Keratinocyte (primary cell): ENCODE results near the gene CASP3. TPM values are rescaled to one million over a fixed set of nuclear protein-coding genes. Genes with fewer than 3 reads are reported as not detected.
"Not testable (repeated sequence)": the region's sequence is repeated elsewhere in the genome, so short reads cannot be mapped to it uniquely, and the experiment has no call there.

Experiments
- DNase-seq: peaks from one replicate; pipeline ENCODE4 v3.0.0-alpha.2; 2011; ENCODE audit warnings: low read depth, missing footprints, low spot score
- FAIRE-seq: peaks from 2 replicates; lab custom pipeline; 2011; peaks lifted over from hg19 to GRCh38; lab: Jason Lieb, UNC
- H2AFZ ChIP-seq: 2 replicates; pipeline ENCODE4 v1.6.0; 2012; ENCODE audit warnings: low read length, control low read depth, inconsistent platforms; ENCODE audit not compliant: control insufficient read depth
- H3K27ac ChIP-seq: 2 replicates; pipeline ENCODE4 v1.5.1; 2011; ENCODE audit warnings: low read length; ENCODE audit not compliant: control insufficient read depth, insufficient read depth
- H3K27me3 ChIP-seq: 3 replicates; pipeline ENCODE4 v1.6.0; 2011; ENCODE audit warnings: low read length; ENCODE audit not compliant: control insufficient read depth, insufficient read depth; ENCODE audit errors: extremely low read depth
- H3K36me3 ChIP-seq, 2 experiments: 2 replicates in 1 of 2; 3 replicates in 1 of 2; pipeline ENCODE4 v1.5.1; 2011; ENCODE audit warnings: low read length in 2 of 2, mild to moderate bottlenecking in 1 of 2; ENCODE audit not compliant: control insufficient read depth in 2 of 2, insufficient read depth in 2 of 2; ENCODE audit errors: extremely low read depth in 1 of 2
- H3K4me1 ChIP-seq: 3 replicates; pipeline ENCODE4 v1.5.1; 2011; ENCODE audit warnings: low read length; ENCODE audit not compliant: control insufficient read depth, insufficient read depth; ENCODE audit errors: extremely low read depth
- H3K4me2 ChIP-seq: 3 replicates; pipeline ENCODE4 v1.6.0; 2011; ENCODE audit warnings: low read depth, low read length; ENCODE audit not compliant: control insufficient read depth, insufficient read depth; ENCODE audit errors: extremely low read depth
- H3K4me3 ChIP-seq, 3 experiments: fragments of 200-600 bp in 1 of 3; sonication (generic) in 1 of 3; 2 replicates in 2 of 3; 3 replicates in 1 of 3; pipeline ENCODE4 v1.5.1; 2011 to 2016; ENCODE audit warnings: low read length in 3 of 3, mild to moderate bottlenecking in 3 of 3, control low read depth in 2 of 3, inconsistent platforms in 1 of 3, low read depth in 1 of 3, mixed read lengths in 1 of 3, mixed run types in 1 of 3, moderate library complexity in 1 of 3; ENCODE audit not compliant: control insufficient read depth in 2 of 3, insufficient read depth in 2 of 3; ENCODE audit errors: extremely low read depth in 1 of 3
- H3K79me2 ChIP-seq: 2 replicates; pipeline ENCODE4 v1.6.0; 2012; ENCODE audit warnings: low read length; ENCODE audit not compliant: control insufficient read depth, insufficient read depth
- H3K9ac ChIP-seq: 3 replicates; pipeline ENCODE4 v1.6.0; 2011; ENCODE audit warnings: low read length; ENCODE audit not compliant: control insufficient read depth, insufficient read depth; ENCODE audit errors: extremely low read depth
- H3K9me1 ChIP-seq: 3 replicates; pipeline ENCODE4 v1.6.0; 2011; ENCODE audit warnings: low read length; ENCODE audit not compliant: control insufficient read depth, insufficient read depth; ENCODE audit errors: extremely low read depth
- H3K9me3 ChIP-seq: 2 replicates; pipeline ENCODE4 v1.5.1; 2012; ENCODE audit warnings: low read depth, low read length; ENCODE audit not compliant: control insufficient read depth
- H4K20me1 ChIP-seq: 3 replicates; pipeline ENCODE4 v1.6.0; 2011; ENCODE audit warnings: low read length; ENCODE audit not compliant: control insufficient read depth, insufficient read depth; ENCODE audit errors: extremely low read depth
- EZH2 ChIP-seq: IDR thresholded peaks from one replicate; pipeline ENCODE4 v1.6.1; 2012; ENCODE audit warnings: inconsistent platforms, mild to moderate bottlenecking, low read length, moderate library complexity
- dilution Hi-C: fragments of 300-500 bp; cut with MboI; formaldehyde crosslinking; loops from one replicate; pipeline ENCODE4 v1.7.0; 2020; ENCODE audit warnings: low sequenced_read_pairs; ENCODE audit not compliant: extremely low pct_ligation_motif_present
- polyA plus RNA-seq, 5 experiments: library from polyadenylated mRNA; depleted of rRNA in 3 of 5; stranded (reverse) in 3 of 5; stranded (forward) in 1 of 5; unstranded in 1 of 5; fragments of >200 nt; gene quantifications; 1 replicate in 1 of 5; 2 replicates in 3 of 5; 3 replicates in 1 of 5; pipeline versions ENCODE4 v1.2.1 to v1.2.3, GENCODE V29; 2011 to 2012; ENCODE audit warnings: missing spikeins in 2 of 5, low read depth in 1 of 5, low replicate concordance in 1 of 5
- TF ChIP-seq, protein P1 (sequence below), 3 experiments: IDR thresholded peaks in 1 of 3; conservative IDR thresholded peaks in 1 of 3; optimal IDR thresholded peaks in 1 of 3; 2 replicates in 2 of 3; 3 replicates in 1 of 3; pipeline versions ENCODE3 to v1.5.1; 2011; ENCODE audit warnings: low read length in 3 of 3, mild to moderate bottlenecking in 3 of 3, moderate library complexity in 2 of 3, control low read depth in 1 of 3, inconsistent platforms in 1 of 3; ENCODE audit not compliant: insufficient read depth in 2 of 3; ENCODE audit errors: extremely low read depth in 1 of 3

Gene CASP3
- polyA plus RNA-seq, 1 donor (not counting 4 experiments of a cell fraction or from before 2014, with no cell fraction given): 51.1 TPM

DNA sequence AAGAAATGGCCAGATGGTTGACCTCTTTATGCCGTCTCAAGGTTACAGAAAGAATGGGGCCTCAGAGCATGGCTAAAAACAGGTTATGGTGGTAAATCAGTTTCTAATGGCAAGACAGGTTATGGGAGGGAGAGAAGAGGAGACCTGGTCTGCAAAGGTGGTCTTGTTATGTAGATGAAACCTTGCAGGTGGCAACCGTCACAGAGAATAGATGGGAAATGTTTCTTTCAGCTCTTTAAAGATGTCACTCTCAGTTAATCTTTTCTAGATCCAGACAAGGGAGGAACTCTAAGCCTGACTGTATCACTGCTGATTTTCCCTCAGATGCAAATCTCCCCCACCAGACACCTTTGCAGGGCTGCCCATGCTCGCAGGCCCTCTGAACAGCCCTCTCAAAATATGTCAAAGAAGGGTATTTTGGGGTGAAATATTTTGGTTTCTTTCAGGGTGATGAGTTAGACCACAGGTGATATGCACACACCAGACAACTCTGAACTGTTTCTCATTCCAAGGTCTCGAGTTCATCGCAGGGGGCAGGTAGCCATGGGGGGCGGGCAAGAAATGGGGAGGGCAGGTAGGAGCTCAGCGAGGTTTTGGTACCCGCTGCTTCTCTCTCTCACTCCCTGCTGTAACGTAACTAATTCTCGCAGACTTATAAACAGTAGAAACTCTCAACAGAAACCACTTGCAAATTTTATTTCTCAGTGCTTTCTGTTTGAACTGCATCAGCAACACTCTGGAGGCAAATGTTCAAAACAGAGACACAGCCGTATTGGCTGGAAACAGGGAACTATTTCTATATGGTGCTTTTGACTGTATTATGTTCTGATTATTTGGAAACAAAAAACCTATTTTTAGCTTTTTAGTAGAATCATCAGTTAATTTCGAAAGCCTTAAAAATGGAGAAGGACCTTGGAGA lies 32.4 kb downstream of the CASP3 start:
- FAIRE-seq: no peak
- Histone ChIP-seq H4K20me1 (no peaks in the 10 kb centered on the region), H3K27me3 (no peaks in the 10 kb centered on the region), H3K4me3 (no peak overlapping the region), H3K4me2 (no peak overlapping the region), H3K36me3 (no peaks in the 10 kb centered on the region), H3K9me3 (no peaks in the 10 kb centered on the region), H3K27ac (no peak overlapping the region), H3K79me2 (no peaks in the 10 kb centered on the region), H3K4me1 (no peaks in the 10 kb centered on the region), H3K9ac (no peak overlapping the region), H2AFZ (no peak overlapping the region), H3K9me1 (no peaks in the 10 kb centered on the region)
- dilution Hi-C loops: no loop called here
- no peak for TF ChIP-seq EZH2
- TF ChIP-seq, protein P1, sequence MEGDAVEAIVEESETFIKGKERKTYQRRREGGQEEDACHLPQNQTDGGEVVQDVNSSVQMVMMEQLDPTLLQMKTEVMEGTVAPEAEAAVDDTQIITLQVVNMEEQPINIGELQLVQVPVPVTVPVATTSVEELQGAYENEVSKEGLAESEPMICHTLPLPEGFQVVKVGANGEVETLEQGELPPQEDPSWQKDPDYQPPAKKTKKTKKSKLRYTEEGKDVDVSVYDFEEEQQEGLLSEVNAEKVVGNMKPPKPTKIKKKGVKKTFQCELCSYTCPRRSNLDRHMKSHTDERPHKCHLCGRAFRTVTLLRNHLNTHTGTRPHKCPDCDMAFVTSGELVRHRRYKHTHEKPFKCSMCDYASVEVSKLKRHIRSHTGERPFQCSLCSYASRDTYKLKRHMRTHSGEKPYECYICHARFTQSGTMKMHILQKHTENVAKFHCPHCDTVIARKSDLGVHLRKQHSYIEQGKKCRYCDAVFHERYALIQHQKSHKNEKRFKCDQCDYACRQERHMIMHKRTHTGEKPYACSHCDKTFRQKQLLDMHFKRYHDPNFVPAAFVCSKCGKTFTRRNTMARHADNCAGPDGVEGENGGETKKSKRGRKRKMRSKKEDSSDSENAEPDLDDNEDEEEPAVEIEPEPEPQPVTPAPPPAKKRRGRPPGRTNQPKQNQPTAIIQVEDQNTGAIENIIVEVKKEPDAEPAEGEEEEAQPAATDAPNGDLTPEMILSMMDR (optimal IDR thresholded peaks at IDR 0.05 in 1 of 3, IDR thresholded peaks at IDR 0.05 in 1 of 3, conservative IDR thresholded peaks at IDR 0.05 in 1 of 3; ENCODE audit: extremely low read depth in 1 of 3, insufficient read depth in 2 of 3, low read length in 3 of 3): no peak
- no peak for DNase-seq

DNA sequence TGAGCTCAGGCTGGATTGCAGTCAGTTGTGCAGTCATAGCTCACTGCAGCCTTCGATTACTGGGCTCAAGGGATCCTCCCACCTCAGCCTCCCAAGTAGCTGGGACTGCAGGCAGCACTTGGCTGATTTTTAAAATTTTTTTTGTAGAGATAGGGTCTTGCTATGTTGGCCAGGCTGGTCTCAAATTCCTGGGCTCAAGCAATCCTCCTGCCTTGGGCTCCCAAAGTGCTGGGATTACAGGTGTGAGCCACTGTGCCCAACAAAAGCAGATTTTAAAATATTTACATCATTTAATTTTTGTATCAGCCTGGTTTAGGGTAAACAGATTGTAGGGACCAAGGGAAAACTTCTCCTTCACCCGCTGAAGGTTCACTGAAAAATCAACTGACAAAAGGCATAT lies 33.1 kb downstream of the CASP3 start:
- H3K27ac ChIP-seq, DNase-seq, H3K9me3 ChIP-seq, H3K4me2 ChIP-seq, FAIRE-seq, H3K4me1 ChIP-seq, H3K36me3 ChIP-seq, H3K79me2 ChIP-seq, H3K9me1 ChIP-seq, H3K9ac ChIP-seq, H3K4me3 ChIP-seq, H2AFZ ChIP-seq, dilution Hi-C loops, H4K20me1 ChIP-seq, H3K27me3 ChIP-seq: not testable (repeated sequence)
